Ovary (tissue), 9 donors: Measurements from ENCODE around the gene RAD21L1. TPM values are rescaled to one million over a fixed set of nuclear protein-coding genes. Genes with fewer than 3 reads are reported as not detected.

Experiments used
- DNase-seq, 5 donors: peaks; one replicate each; pipeline ENCODE4 v3.0.0-alpha.2; 2019 to 2020
- H3K27ac ChIP-seq, 2 donors: fragments of 200-600 bp; one replicate each; pipeline versions ENCODE4 v1.5.1 to v1.8.0; 2019 to 2022
- H3K27me3 ChIP-seq: fragments of 200-600 bp; one replicate; pipeline ENCODE4 v1.8.0; 2022
- H3K36me3 ChIP-seq: fragments of 200-600 bp; sonication (generic); one replicate; pipeline ENCODE4 v1.5.1; 2019
- H3K4me1 ChIP-seq: one replicate; pipeline ENCODE4 v1.8.1; 2013; ENCODE audit warnings: mild to moderate bottlenecking, moderate library complexity; ENCODE audit not compliant: insufficient read depth
- H3K4me3 ChIP-seq: fragments of 200-600 bp; sonication (generic); one replicate; pipeline ENCODE4 v1.5.1; 2017
- H3K9me3 ChIP-seq, 2 donors: fragments of 200-600 bp in 1 of 2; sonication (generic) in 1 of 2; one replicate each; pipeline versions ENCODE4 v1.5.1 to v1.8.1; 2013 to 2019; ENCODE audit warnings: mild to moderate bottlenecking in 1 of 2, moderate library complexity in 1 of 2
- CTCF ChIP-seq, 3 donors: fragments of 450-650 bp in 2 of 3; fragments of 200-600 bp in 1 of 3; IDR thresholded peaks; one replicate each; pipeline versions ENCODE4 v1.5.1 to v1.8.0; 2016 to 2022; ENCODE audit warnings: antibody characterized with exemption in 3 of 3, mild to moderate bottlenecking in 1 of 3
- EP300 ChIP-seq: sonication (generic); formaldehyde crosslinking; IDR thresholded peaks from one replicate; pipeline ENCODE4 v1.6.1; 2017; ENCODE audit warnings: antibody characterized with exemption
- POLR2A ChIP-seq: fragments of 450-650 bp; IDR thresholded peaks from one replicate; pipeline ENCODE4 v1.6.1; 2017; ENCODE audit warnings: antibody characterized with exemption, mild to moderate bottlenecking, moderate library complexity
- WGBS, 3 donors: extraction: QIAGEN DNeasy Blood & Tissue Kit in 1 of 3; methylation state at CpG; one replicate each; pipeline versions ENCODE4 v1.1.5 to v1.1.7; 2013 to 2017; 5-methylcytosine and 5-hydroxymethylcytosine counted together
- intact Hi-C, 4 donors: fragments of 100-400 bp; cut with DNase I; formaldehyde crosslinking; loops; one replicate each; pipeline versions ENCODE4 v1.11.0 to v1.15.1; 2022 to 2023
- polyA plus RNA-seq, 2 donors: library from polyadenylated mRNA; stranded (reverse); fragments of 200-250 nt in 1 of 2; fragments of 350-450 nt in 1 of 2; fragmentation: Illumina TruSeq in 1 of 2; extraction: RNeasy Lipid Tissue Mini Kit (QIAGEN cat#74804) in 1 of 2; gene quantifications; one replicate each; pipeline ENCODE4 v1.2.3, GENCODE V29; 2013 to 2014
- total RNA-seq, 7 donors: library from RNA; depleted of rRNA in 2 of 7; stranded (reverse); fragments of >200 nt in 2 of 7; fragmentation: NEBNext Ultra II Directional in 3 of 7; extraction: Animal tissue kit (Norgen Biotek cat#: 25700) in 3 of 7; gene quantifications; one replicate each; pipeline versions ENCODE4 v1.1.0 to v1.2.4, GENCODE V29; 2016 to 2023
- donor health status: DM: no; HTN: no; CAD: no; lungs with moderate emphysema.
- donor health status: DM: no; HTN: no; CAD: no.
- donor health status: Bipolar disorder and iron deficiency.
- donor health status: DM: yes; HTN: yes; CAD: no.
- donor health status: DM: no; HTN: no; CAD: no.
- donor health status: DM: yes; HTN: yes; CAD: no.

The RAD21L1 gene
- total and polyA plus RNA-seq, 9 donors: not detected

GRCh38 chr20:1197801-1198200 lies 28.0 kb upstream of the RAD21L1 start:
- H3K27ac ChIP-seq: no peak overlapping the region
- H3K27me3 ChIP-seq: no peaks in the 10 kb centered on the region
- H3K36me3 ChIP-seq: no peaks in the 10 kb centered on the region
- H3K9me3 ChIP-seq: no peaks in the 10 kb centered on the region
- 75 to 81% (median 79%) methylated on average over 7 of the region's 7 CpGs for WGBS, 3 donors
- H3K4me3 ChIP-seq: no peak overlapping the region
- no peak for TF ChIP-seq POLR2A
- TF ChIP-seq CTCF (IDR thresholded peaks at IDR 0.05): no peak
- TF ChIP-seq EP300: no peak
- no peak for DNase-seq
- intact Hi-C loops: no loop called here
- H3K4me1 ChIP-seq: no peaks in the 10 kb centered on the region

- no peak for DNase-seq
- 81 to 91% (median 88%) methylated on average over 5 of the region's 5 CpGs for WGBS, 3 donors
- H3K27me3 ChIP-seq: no peaks in the 10 kb centered on the region
- no peak overlapping the region for H3K4me3 ChIP-seq
- no peaks in the 10 kb centered on the region for H3K4me1 ChIP-seq
- no peaks in the 10 kb centered on the region for H3K36me3 ChIP-seq
- H3K9me3 ChIP-seq: no peaks in the 10 kb centered on the region
- TF ChIP-seq CTCF (IDR thresholded peaks at IDR 0.05): no peak
- TF ChIP-seq EP300: no peak
- no peak for TF ChIP-seq POLR2A
- no peak overlapping the region for H3K27ac ChIP-seq
- intact Hi-C loops: no loop called here
Measured at GRCh38 chr20:1198751-1199150, 27.1 kb upstream of the RAD21L1 start.

GRCh38 chr20:1199212-1199873 lies 26.5 kb upstream of the RAD21L1 start:
- no peak overlapping the region for H3K27ac ChIP-seq
- WGBS, 3 donors: 70 to 82% (median 76%) methylated on average over 7 of the region's 7 CpGs
- TF ChIP-seq EP300 (no peak), POLR2A (no peak), CTCF (IDR thresholded peaks at IDR 0.05) (no peak)

GRCh38 chr20:1199964-1200363 lies 25.9 kb upstream of the RAD21L1 start:
- 90 to 100% (median 92%) methylated on average over 1 of the region's 1 CpG for WGBS, 3 donors
- no peaks in the 10 kb centered on the region for H3K27me3 ChIP-seq
- H3K4me1 ChIP-seq: no peaks in the 10 kb centered on the region
- no peaks in the 10 kb centered on the region for H3K36me3 ChIP-seq
- intact Hi-C loops: loop anchor here in 1 of 4 donors (10.0 kb wide), 1 partner anchor 385 kb away; no protein-coding TSS in a partner anchor
- no peak overlapping the region for H3K4me3 ChIP-seq
- no peak for DNase-seq
- no peaks in the 10 kb centered on the region for H3K9me3 ChIP-seq
- H3K27ac ChIP-seq: no peak overlapping the region
- TF ChIP-seq EP300: no peak
- no peak for TF ChIP-seq CTCF (IDR thresholded peaks at IDR 0.05)
- no peak for TF ChIP-seq POLR2A

More at GRCh38 chr20:1199212-1199873, 26.5 kb upstream of the RAD21L1 start:
- Histone ChIP-seq H3K27me3 (no peaks in the 10 kb centered on the region), H3K9me3 (no peaks in the 10 kb centered on the region), H3K4me3 (no peak overlapping the region), H3K36me3 (no peaks in the 10 kb centered on the region), H3K4me1 (no peaks in the 10 kb centered on the region)
- DNase-seq: no peak
- intact Hi-C loops: no loop called here
